Cortex of kidney (tissue), 1 donor: ENCODE measurements around the gene CDIP1.

Source experiments
- DNase-seq: peaks from one replicate; lab custom pipeline; 2025; lab: John Stamatoyannopoulos, UW

CDIP1 gene

GRCh38 chr16:4513881-4514280, 24.7 kb downstream of the CDIP1 start:
- DNase-seq: no peak

GRCh38 chr16:4513086-4513860, 25.3 kb downstream of the CDIP1 start:
- DNase-seq: no peak

- no peak for DNase-seq
Measured at GRCh38 chr16:4512473-4512872, 26.1 kb downstream of the CDIP1 start.

- no peak for DNase-seq
Measured at GRCh38 chr16:4511441-4512082, 27.0 kb downstream of the CDIP1 start.

- no peak for DNase-seq
Measured at GRCh38 chr16:4510747-4511426, 27.7 kb downstream of the CDIP1 start.

GRCh38 chr16:4510131-4510530, 28.4 kb downstream of the CDIP1 start:
- DNase-seq: no peak

- no peak for DNase-seq
Measured at GRCh38 chr16:4509420-4509819, 29.2 kb downstream of the CDIP1 start.

GRCh38 chr16:4508806-4509205, 29.8 kb downstream of the CDIP1 start:
- DNase-seq: no peak

- no peak for DNase-seq
Measured at GRCh38 chr16:4507588-4508345, 30.8 kb downstream of the CDIP1 start.

- no peak for DNase-seq
Measured at GRCh38 chr16:4506450-4506849, 32.1 kb downstream of the CDIP1 start.

GRCh38 chr16:4505356-4506147, 33.0 kb downstream of the CDIP1 start:
- no peak for DNase-seq

GRCh38 chr16:4501071-4501478, 37.5 kb downstream of the CDIP1 start:
- no peak for DNase-seq

- no peak for DNase-seq
Measured at GRCh38 chr16:4500272-4500671, 38.3 kb downstream of the CDIP1 start.

- no peak for DNase-seq
Measured at GRCh38 chr16:4499196-4499555, 39.4 kb downstream of the CDIP1 start.

GRCh38 chr16:4498546-4499195, 39.9 kb downstream of the CDIP1 start:
- DNase-seq: no peak

- DNase-seq: no peak
Measured at GRCh38 chr16:4496305-4496704, 42.3 kb downstream of the CDIP1 start.

- DNase-seq: no peak
Measured at GRCh38 chr16:4495766-4496165, 42.8 kb downstream of the CDIP1 start.

- DNase-seq: no peak
Measured at GRCh38 chr16:4494746-4495490, 43.7 kb downstream of the CDIP1 start.

- no peak for DNase-seq
Measured at GRCh38 chr16:4491898-4492297, 46.7 kb downstream of the CDIP1 start.

- DNase-seq: no peak
Measured at GRCh38 chr16:4489030-4489429, 49.5 kb downstream of the CDIP1 start.
